Activated CD8-positive, alpha-beta T cell treated with anti-CD3 and anti-CD28 coated beads for 36 hours (primary cell): ENCODE data around the gene AGRN. TPM values are rescaled to one million over a fixed set of nuclear protein-coding genes. Genes with fewer than 3 reads are reported as not detected.

Experiments used
- ATAC-seq: fragments of 200-7000 bp; cut with Tn5 transposase; one replicate; pipeline ENCODE4 v1.10.0; 2021; ENCODE audit warnings: mild to moderate bottlenecking, moderate library complexity
- CTCF ChIA-PET: fragments of 350-600 bp; sonication (Branson Sonifier 250); formaldehyde crosslinking; loops from one replicate; lab custom pipeline; 2021; ENCODE audit warnings: antibody characterized with exemption; lab: Charles Lee
- POLR2A ChIA-PET: fragments of 350-600 bp; sonication (Branson Sonifier 250); formaldehyde crosslinking; loops from one replicate; lab custom pipeline; 2021; ENCODE audit warnings: antibody characterized with exemption; lab: Charles Lee
- DNase-seq: peaks from one replicate; pipeline ENCODE4 v3.0.0-alpha.2; 2020
- H3K27ac Mint-ChIP-seq: one replicate; pipeline ENCODE4 v1.8.0; 2021; ENCODE audit warnings: mild to moderate bottlenecking, mixed read lengths
- H3K27me3 Mint-ChIP-seq: one replicate; pipeline ENCODE4 v1.8.0; 2021; ENCODE audit warnings: mixed read lengths
- H3K36me3 Mint-ChIP-seq: one replicate; pipeline ENCODE4 v1.8.0; 2021; ENCODE audit warnings: low read depth, mixed read lengths
- H3K4me1 Mint-ChIP-seq: one replicate; pipeline ENCODE4 v1.8.0; 2021; ENCODE audit warnings: low read depth, mixed read lengths
- H3K4me3 Mint-ChIP-seq: one replicate; pipeline ENCODE4 v1.8.0; 2021; ENCODE audit warnings: mild to moderate bottlenecking, moderate library complexity, mixed read lengths
- H3K9me3 Mint-ChIP-seq: one replicate; pipeline ENCODE4 v1.8.0; 2021; ENCODE audit warnings: mixed read lengths
- intact Hi-C: fragments of 100-400 bp; cut with micrococcal nuclease; formaldehyde crosslinking; loops from one replicate; pipeline ENCODE4 v1.10.0; 2022
- total RNA-seq, 2 experiments: library from RNA; stranded (reverse); gene quantifications; one replicate each; pipeline ENCODE4 v1.2.3, GENCODE V29; 2021
- TF ChIP-seq, protein P1 (sequence below): fragments of 200-600 bp; IDR thresholded peaks from one replicate; pipeline ENCODE4 v1.8.0; 2022; ENCODE audit warnings: antibody characterized with exemption, mild to moderate bottlenecking

The AGRN gene
- total RNA-seq, 2 experiments from 2014 or later, result 64.9 to 68.0 TPM

DNA sequence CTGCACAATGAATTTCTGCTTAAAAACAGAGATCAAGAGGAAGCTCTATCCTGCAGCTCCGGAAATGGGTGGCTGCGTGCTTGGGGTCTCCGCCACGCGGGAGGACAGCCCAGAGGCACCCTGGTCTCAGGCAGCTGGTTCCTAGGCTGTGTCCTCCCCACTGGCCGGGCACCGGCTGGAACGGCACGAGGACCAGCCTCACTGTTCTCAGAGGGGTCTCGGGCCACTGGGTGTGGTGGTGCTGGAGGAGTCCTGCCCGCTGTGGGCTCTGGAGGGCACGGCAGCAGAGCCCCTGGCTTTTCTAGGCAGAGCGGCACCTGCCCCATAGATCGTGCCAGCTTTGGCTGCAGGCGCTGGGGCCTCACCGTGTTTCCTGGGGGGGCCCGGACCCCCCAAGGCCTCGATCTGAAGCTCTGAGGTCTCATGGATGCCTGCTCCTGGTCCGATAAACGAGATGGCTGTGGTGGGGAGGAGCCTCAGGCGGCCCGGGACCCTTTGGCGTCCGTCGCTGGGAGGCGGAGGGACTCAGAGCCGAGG, 62.4 kb downstream of the AGRN start:
- ATAC-seq, result no peak
- Mint-ChIP-seq H3K4me3 (no peak overlapping the region), H3K27me3 (no peaks in the 10 kb centered on the region), H3K9me3 (no peaks in the 10 kb centered on the region), H3K36me3 (no peaks in the 10 kb centered on the region), H3K27ac (no peak overlapping the region), H3K4me1 (peaks cover 7% of the 10 kb centered on the region)
- ChIA-PET CTCF (no interaction called here), POLR2A (interaction anchor here (1.0 to 3.2 kb wide), 4 partner anchors 8 to 45 kb away, joined by 3 to 15 read pairs (median 4); no protein-coding TSS in a partner anchor)
- DNase-seq, result no peak
- TF ChIP-seq, protein P1, sequence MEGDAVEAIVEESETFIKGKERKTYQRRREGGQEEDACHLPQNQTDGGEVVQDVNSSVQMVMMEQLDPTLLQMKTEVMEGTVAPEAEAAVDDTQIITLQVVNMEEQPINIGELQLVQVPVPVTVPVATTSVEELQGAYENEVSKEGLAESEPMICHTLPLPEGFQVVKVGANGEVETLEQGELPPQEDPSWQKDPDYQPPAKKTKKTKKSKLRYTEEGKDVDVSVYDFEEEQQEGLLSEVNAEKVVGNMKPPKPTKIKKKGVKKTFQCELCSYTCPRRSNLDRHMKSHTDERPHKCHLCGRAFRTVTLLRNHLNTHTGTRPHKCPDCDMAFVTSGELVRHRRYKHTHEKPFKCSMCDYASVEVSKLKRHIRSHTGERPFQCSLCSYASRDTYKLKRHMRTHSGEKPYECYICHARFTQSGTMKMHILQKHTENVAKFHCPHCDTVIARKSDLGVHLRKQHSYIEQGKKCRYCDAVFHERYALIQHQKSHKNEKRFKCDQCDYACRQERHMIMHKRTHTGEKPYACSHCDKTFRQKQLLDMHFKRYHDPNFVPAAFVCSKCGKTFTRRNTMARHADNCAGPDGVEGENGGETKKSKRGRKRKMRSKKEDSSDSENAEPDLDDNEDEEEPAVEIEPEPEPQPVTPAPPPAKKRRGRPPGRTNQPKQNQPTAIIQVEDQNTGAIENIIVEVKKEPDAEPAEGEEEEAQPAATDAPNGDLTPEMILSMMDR, result no peak
- intact Hi-C loops, result no loop called here

DNA sequence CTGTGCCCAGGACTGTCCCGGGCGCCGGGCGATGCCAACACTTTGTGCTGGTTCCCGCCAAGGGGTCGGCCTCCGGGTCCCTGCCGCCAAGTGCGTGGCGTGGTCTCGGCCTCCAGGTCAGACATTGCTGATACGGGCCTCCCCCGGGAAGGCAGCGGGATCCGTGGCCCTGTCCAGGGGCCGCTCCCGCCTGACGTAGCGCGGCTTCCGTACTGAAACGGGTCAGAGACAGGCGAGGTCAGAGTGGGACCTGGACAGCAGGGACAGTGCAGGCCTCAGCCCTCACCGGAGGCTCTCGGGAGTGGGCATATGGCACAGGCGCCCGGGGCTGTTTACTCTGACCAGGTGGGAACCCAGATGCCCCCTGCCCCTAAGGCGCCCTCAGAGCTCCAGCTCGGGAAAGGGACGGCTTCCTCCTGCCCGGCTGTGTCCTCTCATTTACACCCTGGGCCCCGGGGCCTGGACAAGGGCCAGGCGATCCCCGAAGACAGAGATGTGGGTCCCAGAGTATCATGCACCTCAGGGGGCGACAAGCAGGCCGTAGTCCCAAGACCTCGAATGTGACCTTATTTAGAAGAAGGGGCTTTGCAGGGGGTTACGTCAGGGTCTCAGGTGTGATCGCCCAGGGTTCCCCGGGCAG, 63.0 kb downstream of the AGRN start:
- peaks cover 7% of the 10 kb centered on the region for H3K4me1 Mint-ChIP-seq
- H3K36me3 Mint-ChIP-seq, result no peaks in the 10 kb centered on the region

DNA sequence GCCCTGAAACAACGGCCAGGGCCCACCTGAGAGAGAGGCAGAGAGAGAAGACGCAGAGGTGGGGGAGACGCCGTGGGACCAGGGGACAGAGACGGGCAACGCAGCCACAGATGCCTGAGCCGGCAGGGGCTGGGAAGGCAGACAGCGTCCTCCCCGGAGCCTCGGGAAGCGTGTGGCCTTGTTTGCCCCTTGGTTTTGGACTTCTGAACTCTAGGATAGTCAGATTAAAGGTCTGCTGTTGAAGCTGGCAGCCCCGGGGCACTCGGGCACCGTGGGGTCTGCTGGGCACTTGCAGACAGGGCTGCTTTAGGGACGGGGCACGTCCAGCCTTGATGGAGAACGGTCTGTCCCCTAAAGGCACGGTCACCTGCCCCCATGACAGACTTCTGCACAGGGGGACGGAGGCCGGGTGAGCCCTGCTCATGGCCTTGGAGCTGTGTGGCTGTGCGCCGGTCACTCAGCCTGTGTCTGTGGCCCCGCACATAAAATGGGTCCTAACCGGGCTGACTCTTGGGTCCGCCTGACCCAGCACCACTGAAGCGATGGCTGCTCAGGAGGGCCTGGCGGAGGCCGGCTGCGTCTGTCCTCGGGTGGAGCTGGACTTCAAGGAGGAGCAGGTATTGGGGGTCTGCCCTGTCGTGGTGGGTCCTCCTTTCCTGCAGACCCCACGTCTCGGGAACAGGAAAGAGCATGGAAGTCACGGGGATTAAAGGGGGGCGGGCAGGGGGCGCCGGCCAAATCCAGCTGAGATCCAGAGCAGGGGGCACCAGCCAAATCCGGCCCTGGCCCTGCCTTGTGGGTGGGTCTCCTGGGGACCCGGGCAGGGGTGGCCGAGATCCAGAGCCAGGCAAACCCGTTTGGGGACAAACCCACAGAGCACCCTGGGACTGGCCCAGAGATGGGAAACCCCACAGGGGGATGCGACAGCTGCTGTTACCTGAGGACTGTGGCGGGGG, 63.8 kb downstream of the AGRN start:
- Mint-ChIP-seq H3K9me3 (no peaks in the 10 kb centered on the region), H3K36me3 (no peaks in the 10 kb centered on the region), H3K4me3 (no peak overlapping the region), H3K4me1 (peaks cover 7% of the 10 kb centered on the region), H3K27ac (no peak overlapping the region), H3K27me3 (no peaks in the 10 kb centered on the region)
- POLR2A ChIA-PET, result interaction anchor here (1.2 to 3.2 kb wide), 2 partner anchors 13 to 20 kb away, joined by 3 to 15 read pairs; no protein-coding TSS in a partner anchor
- TF ChIP-seq, protein P1, result no peak
- no peak for ATAC-seq
- CTCF ChIA-PET, result no interaction called here
- intact Hi-C loops, result no loop called here
- DNase-seq, result no peak

More for the DNA sequence above, 63.0 kb downstream of the AGRN start:
- ChIA-PET POLR2A (interaction anchor here (1.0 to 3.2 kb wide), 5 partner anchors 8 to 46 kb away, joined by 3 to 15 read pairs (median 4); no protein-coding TSS in a partner anchor), CTCF (no interaction called here)
- no peak overlapping the region for H3K27ac Mint-ChIP-seq
- ATAC-seq (no peak), DNase-seq (no peak)
- TF ChIP-seq, protein P1, result no peak
- H3K9me3 Mint-ChIP-seq, result no peaks in the 10 kb centered on the region
- no peaks in the 10 kb centered on the region for H3K27me3 Mint-ChIP-seq
- intact Hi-C loops, result no loop called here
- no peak overlapping the region for H3K4me3 Mint-ChIP-seq

DNA sequence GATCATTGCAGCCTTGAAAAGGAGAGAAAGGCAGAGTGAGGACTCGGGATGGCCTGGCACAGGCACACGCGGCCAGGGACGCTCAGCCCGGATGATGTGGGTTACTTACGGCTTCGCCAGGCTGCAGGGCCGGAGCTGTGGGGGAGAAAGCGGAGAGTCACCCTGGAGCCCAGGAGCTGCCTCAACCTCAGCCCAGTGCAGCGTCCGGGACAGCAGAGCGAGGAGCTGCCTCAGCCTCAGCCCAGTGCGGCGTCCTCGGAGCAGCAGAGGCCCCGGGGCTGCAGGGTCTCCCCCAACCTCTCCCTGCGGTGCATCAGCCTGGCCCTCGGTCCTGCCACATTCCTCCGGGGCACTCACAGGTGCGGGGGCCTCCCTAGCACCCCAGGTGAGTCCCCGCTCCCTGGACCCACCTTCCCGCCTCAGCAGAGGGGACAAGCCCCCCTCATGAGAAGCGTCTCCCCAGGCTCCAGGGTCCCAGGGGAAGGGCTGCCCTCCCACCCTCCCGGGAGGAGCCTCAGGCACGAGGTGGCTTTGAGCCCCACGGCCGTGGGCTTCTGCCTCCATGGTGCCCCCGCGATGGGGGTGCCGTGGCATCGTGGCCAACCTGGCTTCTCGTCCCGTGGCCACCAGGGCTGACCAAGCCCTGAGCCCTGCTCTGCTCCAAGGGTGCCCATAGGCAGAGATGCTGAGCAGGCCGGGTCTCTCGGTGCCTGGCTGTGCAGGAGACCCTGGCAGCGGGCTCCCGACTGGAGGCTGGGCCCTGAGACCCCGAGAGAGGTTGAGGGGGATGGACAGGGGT, 64.7 kb downstream of the AGRN start:
- CTCF ChIA-PET, result no interaction called here
- Mint-ChIP-seq H3K27me3 (no peaks in the 10 kb centered on the region), H3K36me3 (no peaks in the 10 kb centered on the region), H3K9me3 (no peaks in the 10 kb centered on the region), H3K27ac (no peak overlapping the region), H3K4me1 (peaks cover 4% of the 10 kb centered on the region), H3K4me3 (no peak overlapping the region)
- TF ChIP-seq, protein P1, result no peak
- DNase-seq, result peak; percentile 3
- ATAC-seq, result no peak
- intact Hi-C loops, result no loop called here
- POLR2A ChIA-PET, result interaction anchor here (1.2 to 3.2 kb wide), 2 partner anchors 14 to 21 kb away, joined by 3 to 15 read pairs; no protein-coding TSS in a partner anchor
